Caco-2 (cell line): ENCODE measurements around the gene CACNB2. TPM values are rescaled to one million over a fixed set of nuclear protein-coding genes. Genes with fewer than 3 reads are reported as not detected.

Source experiments
- BruUV-seq: library from RNA; stranded (reverse); fragments of 400-500 nt; replicated peaks from 2 replicates; lab custom pipeline; 2021; lab: Mats Ljungman, UMichigan
- CTCF ChIA-PET: fragments of 300-600 bp; sonication (Branson Sonifier 250); formaldehyde crosslinking; loops from one replicate; lab custom pipeline; 2022; ENCODE audit warnings: antibody characterized with exemption; lab: Charles Lee
- POLR2A ChIA-PET: fragments of 300-600 bp; sonication (Branson Sonifier 250); formaldehyde crosslinking; loops from one replicate; lab custom pipeline; 2022; ENCODE audit warnings: antibody characterized with exemption; lab: Charles Lee
- DNase-seq, 2 experiments: peaks; one replicate each; pipeline versions ENCODE4 v3.0.0 to v3.0.0-alpha.2; 2020 to 2022
- H3K27me3 ChIP-seq: replicated peaks from 2 replicates; pipeline ENCODE4 v1.6.0; 2011; ENCODE audit warnings: low read length; ENCODE audit not compliant: control insufficient read depth, insufficient read depth
- H3K36me3 ChIP-seq: 2 replicates; pipeline ENCODE4 v1.5.1; 2011; ENCODE audit warnings: low read length; ENCODE audit not compliant: control insufficient read depth, insufficient read depth
- H3K4me1 ChIP-seq: fragments of 250-450 bp; sonication (Bioruptor Pico); 2 replicates; pipeline ENCODE4 v1.5.1; 2020; ENCODE audit warnings: mild to moderate bottlenecking
- H3K4me3 ChIP-seq: 2 replicates; pipeline ENCODE4 v1.5.1; 2011; ENCODE audit warnings: low read depth, mild to moderate bottlenecking, control low read depth, low read length
- H3K9me3 ChIP-seq: fragments of 250-450 bp; sonication (Bioruptor Pico); 2 replicates; pipeline ENCODE4 v1.5.1; 2020; ENCODE audit warnings: mild to moderate bottlenecking, moderate library complexity
- H3K27ac Mint-ChIP-seq: one replicate; pipeline ENCODE4 v1.8.0; 2022; ENCODE audit warnings: mixed read lengths; ENCODE audit not compliant: unreplicated experiment
- H3K27me3 Mint-ChIP-seq: one replicate; pipeline ENCODE4 v1.8.0; 2022; ENCODE audit warnings: mixed read lengths; ENCODE audit not compliant: insufficient read depth, unreplicated experiment
- H3K36me3 Mint-ChIP-seq: one replicate; pipeline ENCODE4 v1.8.0; 2022; ENCODE audit warnings: mild to moderate bottlenecking, mixed read lengths; ENCODE audit not compliant: insufficient read depth, unreplicated experiment
- H3K4me1 Mint-ChIP-seq: one replicate; pipeline ENCODE4 v1.8.0; 2022; ENCODE audit warnings: low read depth, mixed read lengths; ENCODE audit not compliant: unreplicated experiment
- H3K4me3 Mint-ChIP-seq: one replicate; pipeline ENCODE4 v1.8.0; 2022; ENCODE audit warnings: mild to moderate bottlenecking, moderate library complexity, mixed read lengths; ENCODE audit not compliant: unreplicated experiment
- H3K9me3 Mint-ChIP-seq: one replicate; pipeline ENCODE4 v1.8.0; 2022; ENCODE audit warnings: mixed read lengths; ENCODE audit not compliant: unreplicated experiment
- CTCF ChIP-seq, 2 experiments: fragments of 200-600 bp in 1 of 2; IDR thresholded peaks; 1 replicate in 1 of 2; 2 replicates in 1 of 2; pipeline versions ENCODE4 v1.5.1 to v1.8.0; 2011 to 2022; ENCODE audit warnings: antibody characterized with exemption in 1 of 2, control low read depth in 1 of 2, inconsistent platforms in 1 of 2, low read depth in 1 of 2, low read length in 1 of 2, mild to moderate bottlenecking in 1 of 2, moderate library complexity in 1 of 2; ENCODE audit not compliant: insufficient read depth in 1 of 2, severe bottlenecking in 1 of 2, unreplicated experiment in 1 of 2
- intact Hi-C: fragments of 100-400 bp; cut with micrococcal nuclease; formaldehyde crosslinking; loops from one replicate; pipeline ENCODE4 v1.10.0; 2022; ENCODE audit not compliant: unreplicated experiment
- total RNA-seq: library from RNA; stranded (reverse); gene quantifications from 2 replicates; pipeline ENCODE4 v1.2.3, GENCODE V29; 2022

The CACNB2 gene
- total RNA-seq, 1 experiment from 2014 or later, result 0.98 TPM

DNA sequence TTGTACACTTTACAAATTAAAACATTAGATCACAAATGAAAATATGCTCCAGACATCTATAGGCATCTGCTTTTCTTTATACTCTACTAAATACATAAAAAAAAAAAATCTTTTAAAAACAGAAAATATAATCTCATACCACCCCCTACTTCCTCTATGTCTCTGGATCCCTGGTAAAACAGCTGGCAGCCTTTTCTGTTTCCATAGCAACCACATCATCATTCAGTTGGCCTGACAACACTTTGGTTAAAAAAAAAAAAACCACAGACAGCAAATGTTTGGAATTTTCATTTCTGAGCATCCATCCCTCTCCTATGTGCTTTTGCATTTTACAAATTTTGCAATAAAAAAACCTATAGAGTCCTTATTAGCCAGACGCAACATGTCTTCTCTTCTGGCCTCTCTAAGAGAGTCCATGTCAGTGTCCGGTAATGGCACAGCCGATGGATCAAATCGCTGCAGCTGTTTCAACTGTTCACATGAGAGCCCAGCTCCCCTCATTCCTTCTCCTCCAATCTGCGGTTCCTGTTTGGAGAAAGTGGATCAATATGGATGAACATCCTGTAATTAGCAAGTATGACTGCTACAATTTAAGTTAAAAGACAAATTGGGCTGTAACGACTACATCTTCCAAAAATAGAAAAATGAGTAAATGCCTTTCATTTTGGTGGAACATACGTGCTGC lies 405.5 kb downstream of the CACNB2 start:
- H3K4me1 Mint-ChIP-seq, result peaks cover 6% of the 10 kb centered on the region
- H3K9me3 ChIP-seq, result no peaks in the 10 kb centered on the region
- H3K4me3 Mint-ChIP-seq, result no peak overlapping the region
- H3K27ac Mint-ChIP-seq, result no peak overlapping the region
- CTCF ChIA-PET, result no interaction called here
- no TSS peak for BruUV-seq
- no peak overlapping the region for H3K4me3 ChIP-seq
- no peaks in the 10 kb centered on the region for H3K27me3 Mint-ChIP-seq
- POLR2A ChIA-PET, result no interaction called here
- no peak for TF ChIP-seq CTCF (IDR thresholded peaks at IDR 0.05; ENCODE audit: insufficient read depth in 1 of 2, low read depth in 1 of 2, low read length in 1 of 2, severe bottlenecking in 1 of 2, unreplicated experiment in 1 of 2)
- intact Hi-C loops, result no loop called here
- 0 out of 2 replicates have a peak, but pooled peaks cover 3% of the 10 kb centered on the region for H3K4me1 ChIP-seq
- H3K36me3 Mint-ChIP-seq, result no peaks in the 10 kb centered on the region
- no peak for DNase-seq
- no peaks in the 10 kb centered on the region for H3K27me3 ChIP-seq
- H3K9me3 Mint-ChIP-seq, result no peaks in the 10 kb centered on the region
- no peaks in the 10 kb centered on the region for H3K36me3 ChIP-seq

DNA sequence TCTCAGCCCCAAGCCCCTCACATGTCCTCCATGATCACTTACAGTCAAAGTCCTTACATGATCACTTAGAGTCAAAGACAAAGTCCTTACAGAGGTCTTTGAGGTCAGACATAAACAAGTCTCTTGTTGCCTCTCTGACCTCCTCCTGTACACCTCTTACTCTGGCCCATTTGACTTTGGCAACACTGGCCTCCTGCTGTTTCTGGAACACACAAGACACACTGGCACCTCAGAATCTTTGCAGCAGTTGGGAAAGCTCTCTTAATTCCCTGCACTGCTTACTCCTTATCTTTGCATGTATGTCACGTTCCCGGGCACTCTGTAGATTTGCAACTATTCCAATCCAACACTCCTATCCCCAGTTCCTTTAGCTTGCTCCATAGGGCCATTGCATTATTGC lies 408.9 kb downstream of the CACNB2 start:
- Mint-ChIP-seq H3K27ac (no peak overlapping the region), H3K4me1 (no peaks in the 10 kb centered on the region), H3K27me3 (no peaks in the 10 kb centered on the region), H3K36me3 (peaks cover 4% of the 10 kb centered on the region), H3K4me3 (no peak overlapping the region), H3K9me3 (no peaks in the 10 kb centered on the region)
- no peak for DNase-seq
- CTCF ChIA-PET, result no interaction called here
- H3K4me3 ChIP-seq, result no peak overlapping the region
- no peak for TF ChIP-seq CTCF (IDR thresholded peaks at IDR 0.05; ENCODE audit: insufficient read depth in 1 of 2, low read depth in 1 of 2, low read length in 1 of 2, severe bottlenecking in 1 of 2, unreplicated experiment in 1 of 2)
- no TSS peak for BruUV-seq
- intact Hi-C loops, result no loop called here
- H3K27me3 ChIP-seq, result no peaks in the 10 kb centered on the region
- H3K9me3 ChIP-seq, result no peaks in the 10 kb centered on the region
- no peaks in the 10 kb centered on the region for H3K4me1 ChIP-seq
- H3K36me3 ChIP-seq, result no peaks in the 10 kb centered on the region
- POLR2A ChIA-PET, result no interaction called here

DNA sequence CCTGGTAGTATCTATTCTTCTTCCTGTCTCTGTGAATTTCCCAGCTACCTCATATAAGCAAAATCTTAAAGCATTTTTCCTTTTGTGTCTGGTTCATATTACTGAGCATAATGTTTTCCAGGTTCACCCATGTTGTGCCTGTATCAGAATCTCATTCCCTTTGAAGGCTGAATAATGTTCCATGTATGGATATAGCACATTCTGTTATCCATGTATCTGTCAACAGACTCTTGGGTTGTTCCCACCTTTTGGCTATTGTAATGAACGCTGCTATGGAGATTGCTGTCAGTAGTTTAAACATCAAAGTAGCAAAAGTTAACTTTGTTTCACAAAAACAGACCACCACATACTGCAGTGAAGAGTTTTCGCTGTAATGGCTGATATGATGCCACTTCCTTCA lies 411.2 kb downstream of the CACNB2 start:
- H3K4me3 ChIP-seq, result no peak overlapping the region
- BruUV-seq, result no TSS peak
- Mint-ChIP-seq H3K9me3 (no peaks in the 10 kb centered on the region), H3K4me3 (no peak overlapping the region), H3K27me3 (no peaks in the 10 kb centered on the region), H3K27ac (no peak overlapping the region), H3K36me3 (peaks cover 4% of the 10 kb centered on the region), H3K4me1 (no peaks in the 10 kb centered on the region)
- ChIA-PET POLR2A (no interaction called here), CTCF (no interaction called here)
- H3K36me3 ChIP-seq, result no peaks in the 10 kb centered on the region
- H3K4me1 ChIP-seq, result no peaks in the 10 kb centered on the region
- no peak for DNase-seq
- TF ChIP-seq CTCF (IDR thresholded peaks at IDR 0.05; ENCODE audit: insufficient read depth in 1 of 2, low read depth in 1 of 2, low read length in 1 of 2, severe bottlenecking in 1 of 2, unreplicated experiment in 1 of 2), result no peak
- intact Hi-C loops, result no loop called here
- H3K9me3 ChIP-seq, result peaks cover 2% of the 10 kb centered on the region; the same call in 1 of the 2 replicates
- H3K27me3 ChIP-seq, result no peaks in the 10 kb centered on the region
